ENCODE measurements around the gene CLCN3. TPM values are rescaled to one million over a fixed set of nuclear protein-coding genes. Genes with fewer than 3 reads are reported as not detected.
A peak's percentile ranks its signal among the peaks of the same experiment; 100 is the strongest.

The CLCN3 gene
- total and polyA plus RNA-seq, 2 of the 13 experiments (the other 11 are each of a cell fraction or from before 2014, with no cell fraction given) = 13.6 to 23.7 TPM

- TF ChIP-seq, protein P1, sequence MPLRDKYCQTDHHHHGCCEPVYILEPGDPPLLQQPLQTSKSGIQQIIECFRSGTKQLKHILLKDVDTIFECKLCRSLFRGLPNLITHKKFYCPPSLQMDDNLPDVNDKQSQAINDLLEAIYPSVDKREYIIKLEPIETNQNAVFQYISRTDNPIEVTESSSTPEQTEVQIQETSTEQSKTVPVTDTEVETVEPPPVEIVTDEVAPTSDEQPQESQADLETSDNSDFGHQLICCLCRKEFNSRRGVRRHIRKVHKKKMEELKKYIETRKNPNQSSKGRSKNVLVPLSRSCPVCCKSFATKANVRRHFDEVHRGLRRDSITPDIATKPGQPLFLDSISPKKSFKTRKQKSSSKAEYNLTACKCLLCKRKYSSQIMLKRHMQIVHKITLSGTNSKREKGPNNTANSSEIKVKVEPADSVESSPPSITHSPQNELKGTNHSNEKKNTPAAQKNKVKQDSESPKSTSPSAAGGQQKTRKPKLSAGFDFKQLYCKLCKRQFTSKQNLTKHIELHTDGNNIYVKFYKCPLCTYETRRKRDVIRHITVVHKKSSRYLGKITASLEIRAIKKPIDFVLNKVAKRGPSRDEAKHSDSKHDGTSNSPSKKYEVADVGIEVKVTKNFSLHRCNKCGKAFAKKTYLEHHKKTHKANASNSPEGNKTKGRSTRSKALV (CRISPR knock-in tag; IDR thresholded peaks at IDR 0.05) = no peak
- TF ChIP-seq RERE (CRISPR knock-in tag; IDR thresholded peaks at IDR 0.05; ENCODE audit: low read depth) = no peak
- TF ChIP-seq KDM3A (CRISPR knock-in tag; IDR thresholded peaks at IDR 0.05; ENCODE audit: low read depth) = peak; percentile 75; the same call in 1 of the 2 replicates
- no peak for TF ChIP-seq ZNF740 (CRISPR knock-in tag; IDR thresholded peaks at IDR 0.05)
- no peak for TF ChIP-seq NBN (conservative IDR thresholded peaks at IDR 0.05)
- 0 out of 2 replicates have a peak, but pooled peaks have one; percentile 73 for TF ChIP-seq PCBP1 (IDR thresholded peaks at IDR 0.05; ENCODE audit: borderline replicate concordance, low read depth, low read length)
- TF ChIP-seq CEBPB (IDR thresholded peaks at IDR 0.05; ENCODE audit: borderline replicate concordance, low read depth, low read length) = no peak
- no peak for TF ChIP-seq NR0B2 (CRISPR knock-in tag; IDR thresholded peaks at IDR 0.05)
- no peak for TF ChIP-seq ZNF3 (CRISPR knock-in tag; IDR thresholded peaks at IDR 0.05)
- TF ChIP-seq ZNF567 (CRISPR knock-in tag; IDR thresholded peaks at IDR 0.05; ENCODE audit: borderline replicate concordance) = no peak
- TF ChIP-seq, protein P2, sequence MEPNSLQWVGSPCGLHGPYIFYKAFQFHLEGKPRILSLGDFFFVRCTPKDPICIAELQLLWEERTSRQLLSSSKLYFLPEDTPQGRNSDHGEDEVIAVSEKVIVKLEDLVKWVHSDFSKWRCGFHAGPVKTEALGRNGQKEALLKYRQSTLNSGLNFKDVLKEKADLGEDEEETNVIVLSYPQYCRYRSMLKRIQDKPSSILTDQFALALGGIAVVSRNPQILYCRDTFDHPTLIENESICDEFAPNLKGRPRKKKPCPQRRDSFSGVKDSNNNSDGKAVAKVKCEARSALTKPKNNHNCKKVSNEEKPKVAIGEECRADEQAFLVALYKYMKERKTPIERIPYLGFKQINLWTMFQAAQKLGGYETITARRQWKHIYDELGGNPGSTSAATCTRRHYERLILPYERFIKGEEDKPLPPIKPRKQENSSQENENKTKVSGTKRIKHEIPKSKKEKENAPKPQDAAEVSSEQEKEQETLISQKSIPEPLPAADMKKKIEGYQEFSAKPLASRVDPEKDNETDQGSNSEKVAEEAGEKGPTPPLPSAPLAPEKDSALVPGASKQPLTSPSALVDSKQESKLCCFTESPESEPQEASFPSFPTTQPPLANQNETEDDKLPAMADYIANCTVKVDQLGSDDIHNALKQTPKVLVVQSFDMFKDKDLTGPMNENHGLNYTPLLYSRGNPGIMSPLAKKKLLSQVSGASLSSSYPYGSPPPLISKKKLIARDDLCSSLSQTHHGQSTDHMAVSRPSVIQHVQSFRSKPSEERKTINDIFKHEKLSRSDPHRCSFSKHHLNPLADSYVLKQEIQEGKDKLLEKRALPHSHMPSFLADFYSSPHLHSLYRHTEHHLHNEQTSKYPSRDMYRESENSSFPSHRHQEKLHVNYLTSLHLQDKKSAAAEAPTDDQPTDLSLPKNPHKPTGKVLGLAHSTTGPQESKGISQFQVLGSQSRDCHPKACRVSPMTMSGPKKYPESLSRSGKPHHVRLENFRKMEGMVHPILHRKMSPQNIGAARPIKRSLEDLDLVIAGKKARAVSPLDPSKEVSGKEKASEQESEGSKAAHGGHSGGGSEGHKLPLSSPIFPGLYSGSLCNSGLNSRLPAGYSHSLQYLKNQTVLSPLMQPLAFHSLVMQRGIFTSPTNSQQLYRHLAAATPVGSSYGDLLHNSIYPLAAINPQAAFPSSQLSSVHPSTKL (CRISPR knock-in tag; IDR thresholded peaks at IDR 0.05) = peak; percentile 82
- peak; percentile 52; the same call in 1 of the 2 replicates for TF ChIP-seq CBFB (CRISPR knock-in tag; IDR thresholded peaks at IDR 0.05)
- TF ChIP-seq ATF2 (CRISPR knock-in tag; IDR thresholded peaks at IDR 0.05) = no peak
These were observed 137.3 kb downstream of the CLCN3 start, which contains the start of gene HPF1 (continued) for GRCh38 chr4:169757575-169758184.

Measured in HepG2 (cell line).